HG02798 (cell line): ENCODE data around the gene MAP2K6.

Source experiments
- ATAC-seq: cut with Tn5 transposase; IDR thresholded peaks from one replicate; pipeline ENCODE4 v1.9.1; 2021; ENCODE audit warnings: mild to moderate bottlenecking; ENCODE audit not compliant: unreplicated experiment, poor library complexity

Gene MAP2K6

GRCh38 chr17:69597898-69598692 is 183.6 kb downstream of the MAP2K6 start:
- no peak for ATAC-seq

GRCh38 chr17:69602972-69603371 is 188.5 kb downstream of the MAP2K6 start:
- no peak for ATAC-seq
